DOHH2 (cell line): ENCODE data around the gene ACSL1.

Experiments
- EZH2phosphoT487 ChIP-seq: fragments of 200-600 bp; sonication (generic); IDR thresholded peaks from 2 replicates; pipeline ENCODE4 v1.6.1; 2017; ENCODE audit warnings: borderline replicate concordance, mild to moderate bottlenecking, antibody characterized with exemption, low read length, moderate library complexity, mixed read lengths
- TF ChIP-seq, protein P1 (sequence below): fragments of 200-600 bp; sonication (generic); IDR thresholded peaks from one replicate; pipeline ENCODE4 v1.5.1; 2014; ENCODE audit warnings: antibody characterized with exemption, mild to moderate bottlenecking, low read depth, low read length; ENCODE audit not compliant: poor library complexity, severe bottlenecking

DNA sequence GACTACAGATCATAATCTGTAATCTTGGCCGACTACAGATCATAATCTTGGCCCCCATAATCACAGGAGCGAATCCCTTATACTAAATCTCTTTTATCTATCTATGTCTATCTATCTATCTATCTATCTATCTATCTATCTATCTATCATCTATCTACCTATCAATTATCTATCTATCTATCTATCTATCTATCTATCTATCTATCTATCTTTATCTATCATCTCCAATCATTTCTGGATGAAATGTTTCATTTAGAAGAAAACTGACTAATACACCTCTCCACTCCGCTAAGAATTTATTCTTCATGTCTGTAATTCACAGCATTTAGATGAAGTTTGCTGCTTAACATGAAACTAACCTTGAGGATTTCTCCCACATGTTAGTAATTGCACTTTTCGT is 45.0 kb upstream of the ACSL1 start:
- TF ChIP-seq, protein P1, sequence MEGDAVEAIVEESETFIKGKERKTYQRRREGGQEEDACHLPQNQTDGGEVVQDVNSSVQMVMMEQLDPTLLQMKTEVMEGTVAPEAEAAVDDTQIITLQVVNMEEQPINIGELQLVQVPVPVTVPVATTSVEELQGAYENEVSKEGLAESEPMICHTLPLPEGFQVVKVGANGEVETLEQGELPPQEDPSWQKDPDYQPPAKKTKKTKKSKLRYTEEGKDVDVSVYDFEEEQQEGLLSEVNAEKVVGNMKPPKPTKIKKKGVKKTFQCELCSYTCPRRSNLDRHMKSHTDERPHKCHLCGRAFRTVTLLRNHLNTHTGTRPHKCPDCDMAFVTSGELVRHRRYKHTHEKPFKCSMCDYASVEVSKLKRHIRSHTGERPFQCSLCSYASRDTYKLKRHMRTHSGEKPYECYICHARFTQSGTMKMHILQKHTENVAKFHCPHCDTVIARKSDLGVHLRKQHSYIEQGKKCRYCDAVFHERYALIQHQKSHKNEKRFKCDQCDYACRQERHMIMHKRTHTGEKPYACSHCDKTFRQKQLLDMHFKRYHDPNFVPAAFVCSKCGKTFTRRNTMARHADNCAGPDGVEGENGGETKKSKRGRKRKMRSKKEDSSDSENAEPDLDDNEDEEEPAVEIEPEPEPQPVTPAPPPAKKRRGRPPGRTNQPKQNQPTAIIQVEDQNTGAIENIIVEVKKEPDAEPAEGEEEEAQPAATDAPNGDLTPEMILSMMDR: no peak
- no peak for TF ChIP-seq EZH2phosphoT487
